ENCODE measurements around the gene PEX3. TPM values are rescaled to one million over a fixed set of nuclear protein-coding genes. Genes with fewer than 3 reads are reported as not detected.

Gene PEX3
- total RNA-seq, 1 donor from 2014 or later = 17.4 TPM

DNA sequence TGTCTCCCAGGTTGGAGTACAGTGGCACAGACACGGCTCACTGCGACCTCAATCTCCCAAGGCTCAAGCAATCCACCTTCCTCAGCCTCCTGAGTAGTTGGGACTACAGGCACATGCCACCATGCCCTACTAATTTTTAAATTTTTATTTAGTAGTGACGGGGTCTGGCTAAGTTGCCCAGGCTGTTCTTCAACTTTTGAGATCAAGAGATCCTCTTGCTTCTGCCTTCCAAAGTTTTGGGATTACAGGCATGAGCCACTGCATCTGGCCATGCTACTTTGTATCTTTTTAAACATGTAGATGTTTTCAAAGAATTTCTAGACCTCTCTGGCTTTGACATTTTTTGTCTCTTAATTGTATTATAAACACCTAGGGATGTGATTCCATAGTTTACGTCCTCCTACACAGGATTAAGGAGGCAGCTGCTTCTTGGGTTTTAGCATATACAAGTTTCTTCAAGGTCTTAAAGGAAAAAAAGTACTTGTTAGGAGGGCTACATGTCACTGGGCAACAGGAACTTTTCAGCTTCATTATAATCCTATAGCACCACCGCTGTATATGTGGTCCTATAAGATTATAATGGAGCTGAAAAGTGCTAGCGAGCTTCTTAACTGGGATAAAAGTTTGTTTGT, 1.4 kb upstream of the PEX3 start:
- peaks cover 26% of the 10 kb centered on the region for H3K4me1 ChIP-seq
- H3K27me3 ChIP-seq = no peaks in the 10 kb centered on the region
- intact Hi-C loops (cut with DNase I) = no loop called here
- TF ChIP-seq POLR2A (IDR thresholded peaks at IDR 0.05) = no peak
- TF ChIP-seq, protein P1, sequence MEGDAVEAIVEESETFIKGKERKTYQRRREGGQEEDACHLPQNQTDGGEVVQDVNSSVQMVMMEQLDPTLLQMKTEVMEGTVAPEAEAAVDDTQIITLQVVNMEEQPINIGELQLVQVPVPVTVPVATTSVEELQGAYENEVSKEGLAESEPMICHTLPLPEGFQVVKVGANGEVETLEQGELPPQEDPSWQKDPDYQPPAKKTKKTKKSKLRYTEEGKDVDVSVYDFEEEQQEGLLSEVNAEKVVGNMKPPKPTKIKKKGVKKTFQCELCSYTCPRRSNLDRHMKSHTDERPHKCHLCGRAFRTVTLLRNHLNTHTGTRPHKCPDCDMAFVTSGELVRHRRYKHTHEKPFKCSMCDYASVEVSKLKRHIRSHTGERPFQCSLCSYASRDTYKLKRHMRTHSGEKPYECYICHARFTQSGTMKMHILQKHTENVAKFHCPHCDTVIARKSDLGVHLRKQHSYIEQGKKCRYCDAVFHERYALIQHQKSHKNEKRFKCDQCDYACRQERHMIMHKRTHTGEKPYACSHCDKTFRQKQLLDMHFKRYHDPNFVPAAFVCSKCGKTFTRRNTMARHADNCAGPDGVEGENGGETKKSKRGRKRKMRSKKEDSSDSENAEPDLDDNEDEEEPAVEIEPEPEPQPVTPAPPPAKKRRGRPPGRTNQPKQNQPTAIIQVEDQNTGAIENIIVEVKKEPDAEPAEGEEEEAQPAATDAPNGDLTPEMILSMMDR (IDR thresholded peaks at IDR 0.05) = no peak
- no peak for TF ChIP-seq POLR2AphosphoS5 (IDR thresholded peaks at IDR 0.05; ENCODE audit: insufficient read depth in 1 of 2, low read depth in 1 of 2)
- H3K36me3 ChIP-seq = no peaks in the 10 kb centered on the region
- peak overlapping the region; percentile 73 for H3K4me3 ChIP-seq
- H3K27ac ChIP-seq = peak overlapping the region; percentile 62
- DNase-seq (ENCODE audit: extremely low spot score in 2 of 2) = no peak
- H3K9me3 ChIP-seq = no peaks in the 10 kb centered on the region

DNA sequence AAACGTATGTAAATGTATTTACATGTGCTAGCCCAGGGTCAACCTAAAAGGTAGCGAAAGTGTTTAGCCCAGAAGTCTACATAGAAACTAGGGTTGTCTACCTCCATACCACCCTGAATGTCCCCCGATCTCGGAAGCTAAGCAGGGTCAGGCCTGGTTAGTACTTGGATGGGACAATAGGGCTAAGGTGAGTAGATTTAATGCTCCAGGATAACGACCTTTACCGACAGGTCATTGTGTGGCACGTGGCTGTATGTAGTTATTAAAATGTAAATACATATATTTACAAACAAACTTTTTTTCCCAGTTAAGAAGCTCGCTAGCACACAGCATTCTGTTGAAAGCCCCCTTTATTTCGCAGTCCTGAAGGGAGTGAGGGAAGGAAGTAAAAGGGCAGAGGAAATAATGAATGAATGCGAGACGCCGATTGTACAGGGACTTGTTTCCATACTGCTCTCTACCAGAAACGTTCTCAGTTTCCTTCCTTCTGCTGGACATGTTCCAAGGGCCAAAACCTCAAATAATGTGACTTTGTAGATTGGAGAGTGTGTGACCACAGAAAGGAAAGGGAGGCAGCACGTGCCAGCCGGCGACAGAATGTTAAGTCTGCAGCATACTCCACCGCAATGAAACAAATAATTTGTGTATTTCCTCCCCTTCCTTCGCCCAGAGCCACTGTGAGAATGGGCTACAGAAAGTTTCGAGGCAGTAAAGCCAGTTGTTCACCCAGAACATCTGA, 722 bp upstream of the PEX3 start:
- intact Hi-C loops (cut with DNase I) = no loop called here
- Histone ChIP-seq H3K27ac (peak overlapping the region; percentile 62), H3K27me3 (no peaks in the 10 kb centered on the region), H3K4me1 (peaks cover 26% of the 10 kb centered on the region), H3K9me3 (no peaks in the 10 kb centered on the region), H3K4me3 (peak overlapping the region; percentile 73), H3K36me3 (no peaks in the 10 kb centered on the region)
- no peak for DNase-seq (ENCODE audit: extremely low spot score in 2 of 2)
- no peak for TF ChIP-seq POLR2A (IDR thresholded peaks at IDR 0.05)
- no peak for TF ChIP-seq POLR2AphosphoS5 (IDR thresholded peaks at IDR 0.05; ENCODE audit: insufficient read depth in 1 of 2, low read depth in 1 of 2)
- TF ChIP-seq, protein P1 (IDR thresholded peaks at IDR 0.05) = no peak

DNA sequence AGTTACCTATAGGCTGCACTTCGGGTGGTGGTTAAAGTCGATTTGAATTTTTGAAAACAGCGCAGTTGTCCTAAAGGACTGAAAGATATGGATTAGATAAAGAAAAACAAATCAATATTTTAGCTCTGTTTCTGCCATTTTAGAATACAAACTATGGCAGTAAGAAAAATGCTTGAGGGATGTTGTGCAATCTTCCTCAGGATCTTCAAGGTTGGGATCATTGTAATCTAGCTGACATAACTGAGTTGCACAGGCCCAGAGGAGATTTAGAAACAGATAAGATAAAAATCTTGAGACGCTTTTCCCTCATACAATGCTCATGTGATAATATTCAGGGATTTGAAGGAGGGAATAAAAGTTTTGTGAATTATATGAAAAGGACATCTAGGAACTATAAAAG, 926 bp downstream of the PEX3 start:
- Histone ChIP-seq H3K4me3 (peak overlapping the region; percentile 73), H3K4me1 (peaks cover 26% of the 10 kb centered on the region), H3K27me3 (no peaks in the 10 kb centered on the region), H3K36me3 (no peaks in the 10 kb centered on the region), H3K9me3 (no peaks in the 10 kb centered on the region), H3K27ac (peak overlapping the region; percentile 62)
- intact Hi-C loops (cut with DNase I) = no loop called here
- DNase-seq (ENCODE audit: extremely low spot score in 2 of 2) = no peak
- TF ChIP-seq POLR2A (IDR thresholded peaks at IDR 0.05) = no peak
- TF ChIP-seq, protein P1 (IDR thresholded peaks at IDR 0.05) = no peak
- no peak for TF ChIP-seq POLR2AphosphoS5 (IDR thresholded peaks at IDR 0.05; ENCODE audit: insufficient read depth in 1 of 2, low read depth in 1 of 2)

DNA sequence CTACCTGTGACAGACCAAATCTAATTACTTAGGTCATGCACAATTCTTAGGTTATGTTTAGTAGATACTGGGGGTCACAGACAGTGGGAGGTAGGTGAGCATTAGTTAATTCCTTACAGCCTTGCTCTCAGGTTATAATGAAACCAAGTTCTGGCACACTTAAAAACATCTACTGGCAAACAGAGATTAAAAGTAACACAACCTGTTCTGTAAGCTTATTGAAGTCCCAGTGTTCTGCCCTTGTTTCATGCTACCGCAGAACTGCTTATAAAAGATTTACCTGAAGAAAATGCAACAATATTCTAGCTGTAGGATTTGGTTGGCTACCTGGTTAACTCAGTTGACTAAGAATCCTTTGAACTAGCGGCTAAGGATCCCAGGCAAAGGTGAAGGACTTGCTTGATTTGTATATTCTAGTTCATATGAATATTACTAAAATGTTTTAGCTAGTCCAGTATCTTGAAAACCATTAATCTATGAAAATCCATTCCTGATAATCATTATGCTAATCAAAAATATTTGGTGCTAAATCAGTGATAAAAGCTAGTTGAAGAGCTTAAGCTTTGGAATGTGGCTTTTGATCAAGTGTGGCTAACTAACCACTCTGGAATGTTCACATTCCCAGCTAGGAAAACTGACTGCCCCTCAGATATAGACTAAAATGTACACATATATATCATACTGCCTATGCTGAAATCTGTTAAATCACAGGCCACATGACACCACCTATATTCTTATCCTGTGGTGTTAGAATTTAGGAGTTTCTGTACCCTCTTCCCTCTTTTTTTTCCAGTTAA, 7.2 kb downstream of the PEX3 start:
- peaks cover 33% of the 10 kb centered on the region for H3K4me1 ChIP-seq
- DNase-seq (ENCODE audit: extremely low spot score in 2 of 2) = no peak
- no peak overlapping the region for H3K27ac ChIP-seq
- H3K27me3 ChIP-seq = no peaks in the 10 kb centered on the region
- intact Hi-C loops (cut with DNase I) = no loop called here
- TF ChIP-seq POLR2A (IDR thresholded peaks at IDR 0.05) (no peak), POLR2AphosphoS5 (IDR thresholded peaks at IDR 0.05; ENCODE audit: insufficient read depth in 1 of 2, low read depth in 1 of 2) (no peak)
- TF ChIP-seq, protein P1 (IDR thresholded peaks at IDR 0.05) = no peak
- no peaks in the 10 kb centered on the region for H3K9me3 ChIP-seq
- H3K36me3 ChIP-seq = peaks cover 0 to 14% of the 10 kb centered on the region in 2 donors
- H3K4me3 ChIP-seq = no peak overlapping the region
